Fibroblast of skin of abdomen (primary cell): ENCODE data around the gene HBG1. TPM values are rescaled to one million over a fixed set of nuclear protein-coding genes. Genes with fewer than 3 reads are reported as not detected.
A peak's percentile ranks its signal among the peaks of the same experiment; 100 is the strongest.
"Not testable (repeated sequence)": the region's sequence is repeated elsewhere in the genome, so short reads cannot be mapped to it uniquely, and the experiment has no call there.

Experiments
- DNase-seq: peaks from one replicate; pipeline ENCODE4 v3.0.0-alpha.2; 2013
- polyA plus RNA-seq, 2 experiments: library from polyadenylated mRNA; unstranded; fragments of 120-200 nt; gene quantifications; one replicate each; pipeline ENCODE4 v1.2.1, GENCODE V29; 2013; ENCODE audit not compliant: insufficient read length in 2 of 2

The HBG1 gene
- 1.5 TPM for polyA plus RNA-seq (2013, experiment 1 of 2; ENCODE audit: insufficient read length)
- not detected for polyA plus RNA-seq (2013, experiment 2 of 2; ENCODE audit: insufficient read length)

DNA sequence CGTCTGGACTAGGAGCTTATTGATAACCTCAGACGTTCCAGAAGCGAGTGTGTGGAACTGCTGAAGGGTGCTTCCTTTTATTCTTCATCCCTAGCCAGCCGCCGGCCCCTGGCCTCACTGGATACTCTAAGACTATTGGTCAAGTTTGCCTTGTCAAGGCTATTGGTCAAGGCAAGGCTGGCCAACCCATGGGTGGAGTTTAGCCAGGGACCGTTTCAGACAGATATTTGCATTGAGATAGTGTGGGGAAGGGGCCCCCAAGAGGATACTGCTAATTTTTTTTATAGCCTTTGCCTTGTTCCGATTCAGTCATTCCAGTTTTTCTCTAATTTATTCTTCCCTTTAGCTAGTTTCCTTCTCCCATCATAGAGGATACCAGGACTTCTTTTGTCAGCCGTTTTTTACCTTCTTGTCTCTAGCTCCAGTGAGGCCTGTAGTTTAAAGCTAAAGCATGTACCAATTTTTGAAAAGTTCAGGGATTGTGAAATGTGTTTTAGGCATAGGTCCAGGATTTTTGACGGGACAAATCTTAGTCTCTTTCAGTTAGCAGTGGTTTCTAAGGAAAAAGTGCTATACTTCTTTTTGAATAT, at the start of gene HBG1:
TSS of gene HBG1 (minus strand) at position 51 of the 590 bp plus-strand sequence. CDS start 53 bp downstream, outside the sequence.
- DNase-seq: not testable (repeated sequence)

DNA sequence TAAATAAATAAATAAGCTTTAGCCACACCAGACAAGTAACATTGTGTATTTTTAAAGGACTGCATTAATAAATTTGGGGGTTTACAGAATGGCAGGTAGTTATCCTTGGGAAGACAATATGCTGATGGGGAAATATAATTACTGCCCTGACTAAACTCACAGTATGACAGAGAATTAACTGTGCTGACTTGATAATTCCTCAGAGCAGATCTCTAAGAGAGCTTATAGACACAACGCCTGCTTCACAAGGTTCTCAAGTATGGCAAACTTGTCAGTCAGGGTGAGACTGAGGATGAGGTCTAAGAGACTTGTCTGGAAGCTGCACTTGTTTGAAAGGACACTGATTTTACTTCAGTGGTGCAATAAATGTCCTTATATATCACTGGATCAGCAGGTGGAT, 48.8 kb upstream of the HBG1 start:
- DNase-seq: no peak

DNA sequence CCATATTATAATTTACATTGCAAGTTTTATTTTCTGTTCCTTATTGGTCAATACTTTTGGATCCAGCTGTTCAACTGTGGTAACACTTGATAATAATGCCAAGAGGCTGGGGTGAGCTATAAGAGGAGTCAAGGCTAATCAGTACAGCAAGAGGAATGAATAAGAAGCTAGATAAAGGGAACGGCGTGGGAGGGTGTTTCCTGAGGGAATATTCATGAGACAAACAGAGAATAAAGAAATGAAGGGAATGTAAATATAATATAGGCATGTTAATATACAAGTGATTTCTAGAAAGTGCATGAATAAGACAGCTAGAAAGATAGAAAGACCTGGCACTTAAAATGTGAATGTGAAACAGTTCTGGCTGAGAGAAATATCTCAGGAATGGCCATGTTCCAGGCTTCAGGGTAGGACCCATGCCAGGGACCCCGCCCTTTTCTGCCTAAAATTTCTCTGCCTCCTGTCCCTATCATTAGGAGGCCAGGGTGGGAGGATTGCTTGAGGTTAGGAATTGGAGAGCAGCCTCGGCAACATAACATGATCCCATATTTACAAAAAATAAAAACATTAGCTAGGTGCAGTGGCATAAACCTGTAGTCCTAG, 48.2 kb upstream of the HBG1 start:
- DNase-seq: no peak

GRCh38 chr11:5294342-5294995, 44.8 kb upstream of the HBG1 start:
- not testable (repeated sequence) for DNase-seq

DNA sequence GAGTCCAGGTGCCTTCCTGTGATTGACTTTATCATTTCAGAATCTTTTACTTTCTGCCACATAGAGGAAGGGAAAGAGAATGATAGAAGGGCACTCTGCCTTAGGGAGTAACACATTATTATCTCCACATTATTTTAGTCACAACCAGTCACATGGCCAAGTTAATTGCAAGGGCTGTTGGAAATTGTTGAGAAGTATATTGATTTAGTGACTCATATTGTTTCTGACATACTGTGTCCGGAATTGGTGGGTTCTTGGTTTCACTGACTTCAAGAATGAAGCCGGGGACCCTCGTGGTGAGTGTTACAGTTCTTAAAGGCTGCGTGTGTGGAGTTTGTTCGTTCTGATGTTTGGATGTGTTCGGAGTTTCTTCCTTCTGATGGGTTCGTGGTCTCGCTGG, 43.4 kb upstream of the HBG1 start:
- DNase-seq: no peak

DNA sequence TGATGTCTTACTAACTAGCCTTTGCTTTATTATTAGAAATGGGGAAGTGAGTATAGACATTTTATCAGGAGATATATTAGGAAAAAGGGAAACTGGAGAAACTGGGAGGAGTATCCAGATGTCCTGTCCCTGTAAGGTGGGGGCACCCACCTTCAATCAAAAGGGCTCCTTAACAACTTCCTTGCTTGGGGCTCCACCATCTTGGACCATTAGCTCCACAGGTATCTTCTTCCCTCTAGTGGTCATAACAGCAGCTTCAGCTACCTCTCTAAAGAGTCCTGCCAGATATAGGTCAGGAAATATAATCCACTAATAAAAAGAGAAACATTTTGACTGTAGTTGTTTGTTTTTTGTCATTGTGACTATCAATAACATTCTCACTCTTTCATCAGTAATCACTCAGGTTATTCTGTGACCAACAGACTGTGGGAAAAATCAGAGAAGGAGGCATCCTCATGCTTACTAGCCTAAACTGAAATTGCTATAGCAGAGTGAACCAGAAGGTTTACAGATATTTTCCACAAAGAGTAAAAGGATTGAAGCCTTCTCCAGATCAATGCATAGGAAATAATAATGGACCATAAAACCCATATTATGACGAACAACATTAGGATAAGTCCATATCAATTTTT, 41.7 kb upstream of the HBG1 start:
- peak; percentile 24 for DNase-seq

- DNase-seq: no peak
Measured at GRCh38 chr11:5290106-5290505, 40.4 kb upstream of the HBG1 start.

GRCh38 chr11:5289696-5290095, 40.0 kb upstream of the HBG1 start:
- peak; percentile 20 for DNase-seq

DNA sequence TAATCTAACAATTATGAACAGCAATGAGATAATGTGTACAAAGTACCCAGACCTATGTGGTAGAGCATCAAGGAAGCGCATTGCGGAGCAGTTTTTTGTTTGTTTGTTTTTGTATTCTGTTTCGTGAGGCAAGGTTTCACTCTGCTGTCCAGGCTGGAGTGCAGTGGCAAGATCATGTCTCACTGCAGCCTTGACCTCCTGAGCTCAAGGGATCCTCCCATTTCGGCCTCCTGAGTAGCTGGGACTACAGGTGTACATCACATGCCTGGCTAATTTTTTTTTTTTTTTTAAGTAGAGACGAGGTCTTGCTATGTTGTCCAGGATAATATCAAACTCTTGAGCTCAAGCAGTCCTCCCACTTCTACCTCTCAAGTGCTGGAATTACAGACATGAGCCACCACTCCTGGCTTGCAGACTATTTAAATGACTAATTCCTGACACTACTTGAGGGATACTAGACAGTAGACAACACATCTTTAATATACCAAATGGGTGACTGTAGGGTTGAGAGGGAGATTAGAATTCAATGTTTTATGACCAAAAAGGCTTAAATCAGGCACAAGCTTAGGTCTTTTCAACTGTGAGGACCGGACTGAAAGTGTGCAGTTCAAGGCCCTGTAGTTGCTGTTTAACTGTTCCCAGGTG, 39.4 kb upstream of the HBG1 start:
- peak; percentile 16 for DNase-seq

- no peak for DNase-seq
Measured at GRCh38 chr11:5288108-5288905, 38.6 kb upstream of the HBG1 start.

GRCh38 chr11:5286901-5287300, 37.2 kb upstream of the HBG1 start:
- no peak for DNase-seq

GRCh38 chr11:5286351-5286750, 36.7 kb upstream of the HBG1 start:
- DNase-seq: no peak

GRCh38 chr11:5285703-5286340, 36.2 kb upstream of the HBG1 start:
- DNase-seq: no peak

DNA sequence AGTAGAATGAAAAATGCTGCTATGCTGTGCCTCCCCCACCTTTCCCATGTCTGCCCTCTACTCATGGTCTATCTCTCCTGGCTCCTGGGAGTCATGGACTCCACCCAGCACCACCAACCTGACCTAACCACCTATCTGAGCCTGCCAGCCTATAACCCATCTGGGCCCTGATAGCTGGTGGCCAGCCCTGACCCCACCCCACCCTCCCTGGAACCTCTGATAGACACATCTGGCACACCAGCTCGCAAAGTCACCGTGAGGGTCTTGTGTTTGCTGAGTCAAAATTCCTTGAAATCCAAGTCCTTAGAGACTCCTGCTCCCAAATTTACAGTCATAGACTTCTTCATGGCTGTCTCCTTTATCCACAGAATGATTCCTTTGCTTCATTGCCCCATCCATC, 35.0 kb upstream of the HBG1 start:
- DNase-seq: no peak

DNA sequence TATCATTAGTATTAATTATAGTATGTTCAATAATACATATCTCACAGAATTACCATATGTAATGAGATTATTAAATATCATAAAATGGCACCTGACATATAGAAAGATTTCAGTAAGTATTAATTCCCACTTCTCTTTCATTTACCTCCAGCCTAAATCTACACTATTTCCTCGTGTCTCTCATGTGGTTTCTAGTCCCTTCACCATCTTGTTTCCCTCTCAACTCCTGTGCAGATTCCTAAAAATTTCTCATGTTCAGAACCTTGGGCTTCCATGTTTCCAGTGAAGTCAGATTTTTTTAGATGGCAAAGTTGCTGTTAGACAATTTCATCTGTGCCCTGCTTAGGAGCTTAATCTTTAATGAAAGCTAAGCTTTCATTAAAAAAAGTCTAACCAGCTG, 34.2 kb upstream of the HBG1 start:
- no peak for DNase-seq

GRCh38 chr11:5283086-5283485, 33.4 kb upstream of the HBG1 start:
- DNase-seq: no peak

DNA sequence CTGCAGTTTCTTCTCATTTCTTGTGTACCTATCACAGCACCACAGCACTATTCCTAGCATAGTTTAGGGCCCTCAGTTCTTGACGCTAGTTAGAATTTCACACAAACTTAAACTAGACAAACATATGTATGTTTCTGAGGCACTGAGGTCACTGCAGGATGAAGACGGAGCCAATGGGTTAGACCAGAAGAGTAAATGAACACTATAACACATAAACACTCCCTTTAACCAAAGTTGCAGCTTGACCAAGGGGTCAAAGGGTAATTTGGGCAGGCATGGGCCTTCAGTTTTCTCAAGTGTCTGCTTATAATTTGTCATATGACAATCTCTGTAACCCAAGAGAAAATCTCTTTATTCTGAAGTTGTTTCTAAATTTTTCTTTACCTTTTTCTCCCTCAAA, 33.0 kb upstream of the HBG1 start:
- DNase-seq: no peak

- DNase-seq: no peak
Measured at GRCh38 chr11:5281596-5281995, 31.9 kb upstream of the HBG1 start.

- DNase-seq: peak; percentile 96
Measured at GRCh38 chr11:5280582-5281102, 31.0 kb upstream of the HBG1 start.

- no peak for DNase-seq
Measured at GRCh38 chr11:5279471-5280090, 29.9 kb upstream of the HBG1 start.
